Adipocyte (in vitro differentiated cells): ENCODE results near the gene F2.

Experiments used
- DNase-seq: peaks from one replicate; pipeline ENCODE4 v3.0.0-alpha.2; 2015; ENCODE audit warnings: low read depth
- H3K27me3 ChIP-seq: replicated peaks from 2 replicates; pipeline ENCODE4 v1.7.0; 2013; ENCODE audit warnings: mild to moderate bottlenecking, low read length, moderate library complexity; ENCODE audit not compliant: control insufficient read depth, insufficient read depth
- H3K36me3 ChIP-seq: 2 replicates; pipeline ENCODE4 v1.7.0; 2013; ENCODE audit warnings: low read length, mild to moderate bottlenecking, moderate library complexity; ENCODE audit not compliant: control insufficient read depth, insufficient read depth, severe bottlenecking
- H3K4me1 ChIP-seq: 2 replicates; pipeline ENCODE4 v1.7.0; 2013; ENCODE audit warnings: mild to moderate bottlenecking, low read length, moderate library complexity; ENCODE audit not compliant: control insufficient read depth, insufficient read depth
- H3K4me3 ChIP-seq: 2 replicates; pipeline ENCODE4 v1.7.0; 2013; ENCODE audit warnings: mild to moderate bottlenecking, low read length, moderate library complexity
- H3K9ac ChIP-seq: 2 replicates; pipeline ENCODE4 v1.7.0; 2013; ENCODE audit warnings: mild to moderate bottlenecking, low read length, moderate library complexity
- H3K9me3 ChIP-seq: 2 replicates; pipeline ENCODE4 v1.7.0; 2013; ENCODE audit warnings: mild to moderate bottlenecking, low read length, moderate library complexity; ENCODE audit not compliant: control insufficient read depth

Gene F2

DNA sequence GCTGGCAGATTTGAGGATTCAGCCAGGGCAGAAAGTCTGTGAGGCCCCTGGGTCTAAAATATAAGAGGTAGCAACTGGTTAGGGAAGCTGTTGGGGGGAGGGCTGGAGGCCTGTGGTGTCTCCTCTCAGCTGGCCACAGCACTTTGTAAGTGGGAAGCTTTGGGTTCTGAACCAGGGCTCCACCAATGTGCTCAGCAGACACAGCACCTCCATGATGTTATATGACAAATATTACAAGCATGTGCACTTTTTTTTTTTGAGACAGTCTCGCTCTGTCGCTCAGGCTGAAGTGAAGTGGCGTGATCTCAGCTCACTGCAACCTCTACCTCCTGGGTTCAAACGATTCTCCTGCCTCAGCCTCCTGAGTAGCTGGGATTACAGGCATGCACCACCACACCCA lies 26.6 kb upstream of the F2 start:
- no peak overlapping the region for H3K4me3 ChIP-seq
- peaks cover 44% of the 10 kb centered on the region for H3K4me1 ChIP-seq
- peaks cover 54% of the 10 kb centered on the region for H3K36me3 ChIP-seq
- H3K9me3 ChIP-seq: no peaks in the 10 kb centered on the region
- DNase-seq: no peak
- no peaks in the 10 kb centered on the region for H3K27me3 ChIP-seq
- H3K9ac ChIP-seq: no peak overlapping the region

- Histone ChIP-seq H3K4me3 (peak overlapping the region; percentile 3), H3K4me1 (peaks cover 43% of the 10 kb centered on the region), H3K9ac (peak overlapping the region; percentile 69), H3K27me3 (no peaks in the 10 kb centered on the region), H3K36me3 (peaks cover 47% of the 10 kb centered on the region), H3K9me3 (no peaks in the 10 kb centered on the region)
- DNase-seq: no peak
These were observed 25.4 kb upstream of the F2 start for GRCh38 chr11:46693597-46694012.

- Histone ChIP-seq H3K4me1 (peaks cover 47% of the 10 kb centered on the region), H3K36me3 (peaks cover 46% of the 10 kb centered on the region), H3K9ac (peak overlapping the region; percentile 69)
These were observed 24.9 kb upstream of the F2 start for GRCh38 chr11:46694072-46694471.

GRCh38 chr11:46694607-46695006 lies 24.4 kb upstream of the F2 start:
- peaks cover 50% of the 10 kb centered on the region for H3K4me1 ChIP-seq
- H3K9me3 ChIP-seq: no peaks in the 10 kb centered on the region
- peaks cover 45% of the 10 kb centered on the region for H3K36me3 ChIP-seq
- no peak overlapping the region for H3K4me3 ChIP-seq
- no peak for DNase-seq
- H3K27me3 ChIP-seq: no peaks in the 10 kb centered on the region
- H3K9ac ChIP-seq: peak overlapping the region; percentile 69

More at GRCh38 chr11:46694072-46694471, 24.9 kb upstream of the F2 start:
- H3K4me3 ChIP-seq: peak overlapping the region; percentile 3
- H3K9me3 ChIP-seq: no peaks in the 10 kb centered on the region
- DNase-seq: no peak
- no peaks in the 10 kb centered on the region for H3K27me3 ChIP-seq

DNA sequence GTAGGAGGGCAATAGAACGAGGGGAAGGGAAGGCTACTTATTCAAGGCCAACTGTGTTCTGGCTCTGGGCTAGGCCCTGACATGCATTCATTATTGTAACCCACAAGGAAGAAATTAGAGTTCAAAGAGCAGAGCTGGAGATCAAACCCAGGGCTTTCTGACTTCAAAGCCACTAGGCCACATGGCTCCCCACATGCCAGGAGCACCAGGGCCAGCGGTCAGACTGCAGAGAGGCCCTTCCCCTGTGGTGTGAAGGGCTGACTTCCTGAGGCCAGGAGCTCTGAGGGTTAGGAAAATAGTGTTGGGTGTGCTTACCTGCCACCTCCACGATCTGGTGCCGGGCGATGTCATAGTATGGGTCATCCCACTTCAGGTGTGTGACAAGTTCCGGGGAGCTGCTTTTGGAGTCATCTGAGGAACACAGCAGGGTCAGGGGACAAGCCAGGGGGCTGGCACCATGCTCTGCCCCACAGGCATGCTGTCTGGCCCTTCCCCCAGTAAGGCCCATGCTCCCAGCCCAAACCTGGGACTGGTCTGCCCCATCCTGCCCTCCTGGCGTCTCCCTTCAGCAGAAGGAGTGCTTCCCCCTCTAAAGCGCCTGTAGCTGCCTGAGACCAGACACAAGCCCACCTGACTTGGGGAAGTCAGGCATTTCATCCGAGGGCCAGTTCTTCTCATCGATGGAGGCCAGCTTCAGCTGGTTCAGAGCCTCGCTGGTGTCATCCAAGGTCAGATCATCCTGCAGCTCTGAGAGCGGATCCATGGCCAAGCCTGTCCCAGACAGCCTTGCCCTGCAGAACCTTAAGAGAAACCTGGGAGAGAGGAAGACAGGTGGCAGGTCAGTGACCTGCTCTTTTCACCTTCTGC lies 23.4 kb upstream of the F2 start:
- Histone ChIP-seq H3K4me3 (no peak overlapping the region), H3K4me1 (peaks cover 50% of the 10 kb centered on the region), H3K36me3 (peaks cover 42% of the 10 kb centered on the region), H3K27me3 (no peaks in the 10 kb centered on the region), H3K9me3 (no peaks in the 10 kb centered on the region), H3K9ac (no peak overlapping the region)
- no peak for DNase-seq

- peaks cover 50% of the 10 kb centered on the region for H3K4me1 ChIP-seq
- no peak for DNase-seq
- H3K9me3 ChIP-seq: no peaks in the 10 kb centered on the region
- H3K9ac ChIP-seq: no peak overlapping the region
- no peak overlapping the region for H3K4me3 ChIP-seq
- H3K36me3 ChIP-seq: peaks cover 38% of the 10 kb centered on the region
- no peaks in the 10 kb centered on the region for H3K27me3 ChIP-seq
These were observed 22.8 kb upstream of the F2 start for GRCh38 chr11:46696212-46696558.

- Histone ChIP-seq H3K4me1 (peaks cover 56% of the 10 kb centered on the region), H3K36me3 (peaks cover 27% of the 10 kb centered on the region), H3K9me3 (no peaks in the 10 kb centered on the region), H3K9ac (peak overlapping the region; percentile 18), H3K27me3 (no peaks in the 10 kb centered on the region), H3K4me3 (no peak overlapping the region)
- DNase-seq: no peak
These were observed 21.7 kb upstream of the F2 start for GRCh38 chr11:46697303-46697702.

- Histone ChIP-seq H3K9ac (peak overlapping the region; percentile 18), H3K4me3 (peak overlapping the region; percentile 21), H3K36me3 (peaks cover 30% of the 10 kb centered on the region), H3K9me3 (no peaks in the 10 kb centered on the region), H3K4me1 (peaks cover 59% of the 10 kb centered on the region), H3K27me3 (no peaks in the 10 kb centered on the region)
- no peak for DNase-seq
These were observed 21.3 kb upstream of the F2 start for GRCh38 chr11:46697723-46698122.

DNA sequence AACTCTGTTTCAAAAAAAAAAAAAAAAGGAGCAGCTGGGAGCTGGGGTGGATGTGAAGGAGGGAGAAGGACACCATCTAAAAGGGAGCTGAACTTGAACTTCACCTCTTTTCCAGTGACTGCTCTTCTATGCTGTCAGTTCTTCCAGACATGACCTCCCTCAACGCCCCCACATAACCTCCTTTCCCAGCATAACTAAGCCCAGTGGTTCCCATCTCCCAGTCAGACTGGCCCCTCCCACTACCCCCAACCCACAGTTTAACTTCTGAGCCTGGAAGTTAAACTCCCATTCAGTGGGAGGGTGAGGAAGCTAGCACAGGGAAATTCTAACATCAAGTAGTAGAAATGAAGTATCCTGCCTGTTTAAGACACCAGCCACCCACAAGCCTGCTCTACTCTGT lies 20.4 kb upstream of the F2 start:
- Histone ChIP-seq H3K27me3 (no peaks in the 10 kb centered on the region), H3K9ac (peak overlapping the region; percentile 27), H3K9me3 (no peaks in the 10 kb centered on the region), H3K4me1 (peaks cover 59% of the 10 kb centered on the region), H3K4me3 (peak overlapping the region; percentile 99), H3K36me3 (peaks cover 38% of the 10 kb centered on the region)
- no peak for DNase-seq

DNA sequence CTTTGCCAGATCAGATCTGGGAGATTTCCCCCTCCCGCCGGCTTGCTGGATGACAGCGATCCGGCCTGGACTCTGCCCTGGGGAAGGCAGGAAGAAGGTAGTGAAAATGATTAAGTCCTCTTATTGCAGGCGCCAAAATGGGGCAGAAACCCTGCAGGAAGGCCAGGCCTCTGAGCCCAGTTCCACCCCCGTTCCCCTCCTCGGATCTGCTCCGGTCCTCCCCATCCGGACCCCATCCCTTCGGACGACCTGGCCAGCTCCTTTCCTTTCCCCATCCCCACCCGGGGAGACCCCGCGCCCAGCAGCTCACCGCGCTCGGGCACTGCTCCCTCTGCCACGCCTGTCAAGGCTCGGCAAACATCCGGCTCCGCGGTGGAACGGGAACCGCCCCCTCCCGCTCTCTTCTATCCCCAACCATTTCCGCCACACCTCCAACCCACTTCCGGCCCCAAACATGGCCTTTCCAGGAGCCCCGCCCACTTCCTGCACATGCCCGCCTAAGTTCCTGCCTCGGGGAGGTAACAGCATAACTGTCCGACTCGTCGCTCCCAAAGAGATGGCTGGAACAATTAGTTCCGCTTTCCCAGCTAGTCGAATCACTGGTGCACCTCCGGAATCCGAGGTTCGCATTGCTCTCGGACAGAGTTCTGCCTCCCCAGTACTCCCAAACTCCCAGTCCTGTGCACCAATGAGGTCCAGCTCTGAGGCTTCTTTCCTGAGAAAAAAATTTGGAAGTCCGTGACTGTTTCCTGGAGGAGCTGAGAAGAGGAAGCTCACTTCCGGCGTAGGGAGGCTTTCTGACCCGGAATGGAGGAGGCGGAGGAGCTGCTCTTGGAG lies 18.6 kb upstream of the F2 start, which contains the start of the genes ARHGAP1 and ZNF408:
ARHGAP1 (minus strand) TSS at position 379 of the 837 bp plus-strand sequence. CDS start 4,512 bp downstream, outside the sequence.
ZNF408 (plus strand) TSS at position 791 of the 837 bp plus-strand sequence; CDS start at position 808, 17 bp downstream.
- H3K9me3 ChIP-seq: no peaks in the 10 kb centered on the region
- peaks cover 41% of the 10 kb centered on the region for H3K36me3 ChIP-seq
- H3K9ac ChIP-seq: peak within 1 kb of the TSS; percentile 99
- peaks cover 45% of the 10 kb centered on the region for H3K4me1 ChIP-seq
- H3K4me3 ChIP-seq: peak within 1 kb of the TSS; percentile 99
- peak; percentile 100 for DNase-seq
- no peaks in the 10 kb centered on the region for H3K27me3 ChIP-seq

- peaks cover 41% of the 10 kb centered on the region for H3K36me3 ChIP-seq
- H3K9ac ChIP-seq: peak overlapping the region; percentile 99
- peak; percentile 25 for DNase-seq
- H3K9me3 ChIP-seq: no peaks in the 10 kb centered on the region
- peak overlapping the region; percentile 99 for H3K4me3 ChIP-seq
- H3K27me3 ChIP-seq: no peaks in the 10 kb centered on the region
- peaks cover 42% of the 10 kb centered on the region for H3K4me1 ChIP-seq
These were observed 17.8 kb upstream of the F2 start for GRCh38 chr11:46701078-46701654.
